ELR (cell line): ENCODE measurements around the gene FAT1.
A peak's percentile ranks its signal among the peaks of the same experiment; 100 is the strongest.

Experiments used
- DNase-seq: peaks from one replicate; pipeline ENCODE4 v3.0.0-alpha.2; 2015; ENCODE audit warnings: low read depth

Gene FAT1

DNA sequence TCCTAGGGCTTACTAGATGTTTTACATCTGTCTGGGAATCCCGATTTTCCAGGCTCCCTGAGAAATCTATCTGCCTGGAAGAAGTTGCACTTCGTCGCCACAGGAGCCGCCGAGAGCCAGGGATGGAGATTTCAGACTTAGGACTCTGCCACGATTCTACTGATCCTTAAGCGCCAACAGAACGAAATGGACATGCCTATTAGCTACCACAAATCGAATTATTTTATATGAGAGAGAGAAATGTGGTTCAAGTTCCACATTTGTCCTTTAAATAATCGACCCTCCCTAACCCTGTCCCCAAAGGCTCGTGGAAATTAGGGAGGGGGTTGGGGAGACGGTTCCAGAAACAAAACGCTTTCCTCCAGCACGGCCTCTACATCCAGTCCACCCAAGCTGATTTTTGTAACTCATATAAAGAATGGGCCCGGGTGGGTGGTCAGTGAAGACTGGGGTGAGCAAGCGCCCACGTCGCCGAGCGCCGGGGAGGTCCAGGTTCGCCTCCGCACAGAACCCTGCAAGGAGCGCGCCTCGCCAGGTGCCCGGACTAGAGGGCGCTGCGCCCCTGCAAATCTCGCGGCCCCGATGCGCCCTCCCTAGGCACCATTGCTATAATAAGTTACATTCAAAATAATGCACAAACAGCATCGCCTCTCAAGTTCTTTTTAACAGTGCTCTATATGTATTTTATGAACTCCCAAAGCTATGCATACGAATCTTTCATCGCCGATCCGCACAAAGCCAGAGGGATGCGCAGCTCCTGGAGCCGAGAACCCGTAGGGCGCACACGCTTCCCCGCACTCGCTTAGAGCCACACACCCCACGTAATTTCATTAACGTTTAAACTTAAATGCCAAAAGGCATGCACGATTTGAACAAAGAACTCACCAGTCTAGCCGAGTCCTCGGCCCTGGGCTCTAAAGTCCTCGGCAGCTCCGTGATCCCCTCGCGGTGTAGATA lies 2.1 kb upstream of the FAT1 start:
- peak; percentile 83 for DNase-seq

DNA sequence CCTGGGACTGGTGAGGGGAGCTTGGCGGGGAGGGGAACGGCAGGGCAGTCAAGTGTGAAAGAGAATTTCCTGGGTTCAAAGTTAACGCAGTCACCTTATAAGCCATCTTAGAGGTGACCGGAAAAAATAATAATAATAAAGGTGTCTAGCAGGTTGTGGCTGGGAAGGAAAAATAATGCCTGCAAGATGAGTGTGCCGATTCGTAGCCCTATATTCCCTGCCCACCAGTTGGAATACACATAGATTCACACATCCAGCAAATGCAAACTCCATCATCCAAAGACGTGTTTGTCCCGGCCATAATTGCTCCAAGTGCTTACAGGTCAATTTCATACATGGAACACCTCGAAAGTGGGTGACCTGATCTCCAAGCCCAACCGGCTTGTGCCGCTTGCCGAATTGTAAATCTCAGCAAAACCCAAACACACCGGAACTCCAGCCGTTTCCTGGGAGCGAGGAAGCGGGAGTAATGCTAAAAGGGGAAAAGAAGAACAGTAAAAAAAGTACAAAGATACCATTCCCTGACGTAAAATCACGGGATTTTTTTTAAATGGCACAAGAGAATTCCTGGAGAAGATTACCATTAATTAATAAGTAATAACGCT lies 1.3 kb upstream of the FAT1 start:
- peak; percentile 47 for DNase-seq

DNA sequence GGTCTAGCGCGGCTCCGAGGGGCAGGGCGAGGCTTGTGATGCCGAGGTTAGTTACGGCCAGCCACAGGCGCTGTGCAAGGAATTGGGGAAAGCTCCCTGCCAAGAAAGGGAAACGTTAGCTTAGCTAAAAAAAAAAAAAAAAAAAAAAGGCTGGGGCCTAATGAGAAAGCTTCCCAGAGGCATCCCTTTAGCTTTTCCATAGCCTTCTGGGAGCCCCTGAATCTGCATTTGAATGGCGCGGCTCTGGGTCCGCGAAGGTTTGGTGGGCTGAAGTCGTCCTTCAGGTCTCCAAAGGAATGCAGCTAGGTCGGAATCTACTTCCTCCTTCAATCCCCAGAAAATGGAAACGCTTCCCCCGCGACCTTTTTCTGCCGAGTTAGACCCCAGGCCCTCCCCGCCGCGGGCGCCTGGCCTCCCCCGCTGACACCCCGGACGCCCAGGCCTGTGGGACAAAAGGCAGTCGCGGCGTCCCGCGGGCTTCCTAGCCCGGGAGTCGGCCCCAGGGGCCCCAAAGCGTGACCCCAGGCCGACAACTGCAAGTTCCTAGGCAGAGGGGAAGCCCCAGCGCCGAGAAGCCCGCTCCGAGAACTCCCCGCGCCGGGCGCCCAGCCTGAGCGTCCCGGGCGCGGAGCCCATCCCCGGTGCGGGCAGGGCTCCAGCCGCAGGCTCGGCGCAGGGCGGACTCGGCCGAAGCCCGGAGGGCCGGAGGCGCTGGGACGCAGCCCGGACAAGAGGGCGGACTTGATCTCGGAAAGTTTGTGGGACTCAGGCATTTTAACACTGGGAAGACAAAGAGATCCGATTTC lies 605 bp upstream of the FAT1 start:
- peak; percentile 55 for DNase-seq

GRCh38 chr4:186722796-186723291 lies 812 bp downstream of the FAT1 start:
- no peak for DNase-seq

DNA sequence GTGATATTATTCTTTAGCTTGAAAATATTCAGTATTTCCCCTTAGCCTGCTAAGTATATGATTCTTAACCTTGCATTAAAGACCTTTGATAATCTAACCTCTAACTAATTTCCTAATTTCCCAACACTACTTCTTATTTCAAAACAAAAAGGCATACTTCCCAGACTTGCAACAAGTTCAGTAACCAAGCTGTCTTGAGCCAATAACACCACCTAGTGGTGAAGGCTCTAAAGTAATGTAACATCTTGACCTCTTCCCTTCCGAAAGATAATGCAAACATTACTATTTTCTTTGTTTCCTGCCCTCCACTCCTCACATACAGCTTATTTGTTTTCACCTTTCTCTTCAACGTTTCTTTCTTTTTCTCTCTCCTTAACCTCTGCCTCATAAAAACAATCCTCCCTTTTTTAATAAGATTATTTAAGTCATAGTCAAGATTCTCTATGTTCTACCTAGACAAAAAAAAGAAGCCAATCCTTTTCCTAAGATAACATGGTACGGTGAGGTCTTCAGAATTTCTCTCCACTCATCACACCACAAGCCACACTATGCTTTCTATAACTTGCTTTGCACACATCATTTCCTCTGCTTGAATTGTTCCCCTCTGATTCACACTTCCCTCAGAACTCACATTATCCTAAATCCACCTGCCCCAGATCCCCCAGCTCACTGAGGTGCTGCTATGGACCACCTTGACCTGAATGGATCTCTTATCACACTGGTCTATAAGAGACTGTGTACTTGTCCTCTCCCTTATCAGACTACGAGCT lies 3.5 kb downstream of the FAT1 start:
- DNase-seq, result peak; percentile 61

GRCh38 chr4:186717556-186717955 lies 6.1 kb downstream of the FAT1 start:
- DNase-seq, result no peak

DNA sequence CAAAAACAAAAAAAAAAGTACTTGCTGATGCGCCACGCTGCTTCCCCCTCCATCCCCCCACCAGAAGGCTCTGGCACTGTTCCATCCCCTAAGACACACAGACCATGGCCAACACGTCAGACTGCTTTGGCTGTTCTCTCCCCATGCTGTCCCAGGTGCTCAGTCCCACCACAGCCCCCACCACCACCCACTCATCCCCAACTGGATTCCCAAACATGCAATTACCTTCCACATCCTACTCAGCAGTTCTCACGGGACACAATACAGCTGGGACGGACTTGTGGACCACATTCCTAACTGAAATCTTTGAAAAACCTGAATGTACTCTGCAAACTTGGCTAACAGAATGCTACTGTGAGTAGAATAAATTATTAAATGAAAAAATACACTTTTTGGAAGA lies 8.6 kb downstream of the FAT1 start:
- no peak for DNase-seq

GRCh38 chr4:186714006-186714675 lies 9.5 kb downstream of the FAT1 start:
- no peak for DNase-seq

GRCh38 chr4:186712690-186713089 lies 11.0 kb downstream of the FAT1 start:
- peak; percentile 24 for DNase-seq

DNA sequence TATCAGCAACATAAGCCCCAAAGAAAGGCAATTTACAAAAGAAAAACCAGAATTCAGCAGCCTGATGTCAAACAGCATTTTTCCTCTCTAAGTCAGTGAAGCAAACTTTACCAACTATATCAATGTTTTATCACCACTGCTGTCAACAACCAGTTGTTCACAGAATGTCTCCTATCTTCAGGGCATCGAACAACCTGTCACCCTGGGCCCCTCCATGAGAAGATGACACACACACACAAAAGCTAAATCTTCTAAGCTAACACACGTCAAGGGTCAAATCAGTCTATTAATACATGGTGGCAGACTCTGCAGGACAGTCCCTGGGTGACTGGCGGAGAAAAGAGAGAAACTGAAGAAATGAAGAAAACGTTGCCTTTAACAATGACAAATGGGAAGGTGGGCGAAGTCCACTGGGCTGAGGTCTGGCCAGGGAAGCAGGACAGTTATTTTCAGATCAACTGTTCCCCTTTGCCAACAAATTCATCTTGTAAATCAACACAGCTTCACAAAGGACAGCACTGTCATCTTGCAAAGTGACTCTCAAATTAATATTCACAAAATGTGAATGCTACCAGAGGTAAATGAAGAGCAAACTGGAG lies 13.0 kb downstream of the FAT1 start:
- no peak for DNase-seq

DNA sequence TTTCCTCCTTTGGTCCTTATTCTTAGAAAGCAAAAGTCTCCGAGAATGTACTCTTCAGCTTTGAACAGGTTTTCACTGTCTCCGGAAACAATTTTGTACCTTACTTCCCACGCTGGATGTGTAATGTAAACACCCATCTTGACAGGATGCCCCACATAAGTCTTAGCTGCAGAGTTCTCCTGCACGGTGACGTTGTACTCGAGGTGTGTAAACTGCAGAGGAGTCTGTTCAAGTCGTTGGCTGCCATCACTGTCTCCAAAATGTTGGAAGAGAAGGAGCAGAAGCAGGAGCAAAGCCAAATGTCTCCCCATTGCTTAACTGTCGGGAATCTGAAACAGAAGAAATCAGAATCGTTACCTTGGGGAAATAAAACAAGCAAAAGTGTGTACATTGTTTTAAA lies 14.1 kb downstream of the FAT1 start:
- DNase-seq, result no peak

- no peak for DNase-seq
These were observed 15.1 kb downstream of the FAT1 start for GRCh38 chr4:186708554-186708953.

DNA sequence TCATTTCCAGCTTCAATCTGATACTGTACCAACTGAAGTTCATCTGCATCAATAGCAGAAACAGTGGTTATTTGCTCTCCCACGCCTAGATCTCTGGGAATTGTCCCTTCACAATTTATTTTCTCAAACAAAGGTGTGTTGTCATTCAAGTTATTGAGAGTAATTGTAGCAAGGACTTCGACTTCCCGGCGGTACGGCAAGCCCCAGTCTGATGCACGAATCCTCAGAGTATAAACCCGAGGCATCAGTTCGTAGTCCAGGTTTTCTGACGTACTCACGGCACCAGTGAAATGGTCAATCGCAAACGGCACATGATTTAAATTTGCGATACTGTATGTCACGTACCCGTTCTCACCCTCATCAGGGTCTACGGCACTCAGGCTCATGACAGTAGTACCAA lies 15.7 kb downstream of the FAT1 start:
- no peak for DNase-seq

DNA sequence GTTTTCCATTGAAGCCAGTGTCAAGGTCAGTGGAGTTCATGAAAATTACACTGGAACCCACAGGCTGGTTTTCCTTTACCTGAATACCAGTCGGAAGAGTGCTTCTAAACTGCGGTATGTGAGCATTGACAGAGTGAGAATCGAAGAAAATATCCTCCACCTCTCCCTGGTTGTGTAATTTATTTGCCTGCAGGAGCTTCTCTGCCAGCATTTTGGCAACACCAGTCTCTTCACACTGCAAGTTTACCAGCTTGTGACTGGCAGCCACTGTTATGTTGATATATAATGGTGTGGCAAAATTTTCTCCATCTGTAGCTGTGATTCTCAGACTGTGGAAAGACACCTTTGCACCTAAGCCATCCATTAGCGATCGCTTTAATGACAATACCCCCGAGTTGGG lies 16.1 kb downstream of the FAT1 start:
- DNase-seq, result no peak

DNA sequence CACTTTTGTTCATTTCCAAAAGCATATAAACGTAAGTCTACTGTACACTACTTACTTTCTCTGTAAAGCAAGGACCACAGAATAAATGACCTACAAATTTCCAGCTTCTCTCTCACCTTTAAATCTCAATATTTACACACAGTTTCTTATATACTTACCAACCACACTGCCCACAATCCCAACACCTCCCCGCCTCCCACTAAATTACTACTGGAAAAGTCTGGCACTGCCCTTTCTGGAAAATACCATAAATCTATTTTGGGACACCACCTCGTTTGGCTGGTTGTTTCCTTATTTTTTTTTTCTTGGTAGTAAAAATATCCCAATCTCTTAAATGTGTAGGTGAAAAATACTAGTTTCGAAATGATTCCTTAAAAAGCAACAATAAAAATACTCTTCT lies 19.6 kb downstream of the FAT1 start:
- DNase-seq, result no peak

DNA sequence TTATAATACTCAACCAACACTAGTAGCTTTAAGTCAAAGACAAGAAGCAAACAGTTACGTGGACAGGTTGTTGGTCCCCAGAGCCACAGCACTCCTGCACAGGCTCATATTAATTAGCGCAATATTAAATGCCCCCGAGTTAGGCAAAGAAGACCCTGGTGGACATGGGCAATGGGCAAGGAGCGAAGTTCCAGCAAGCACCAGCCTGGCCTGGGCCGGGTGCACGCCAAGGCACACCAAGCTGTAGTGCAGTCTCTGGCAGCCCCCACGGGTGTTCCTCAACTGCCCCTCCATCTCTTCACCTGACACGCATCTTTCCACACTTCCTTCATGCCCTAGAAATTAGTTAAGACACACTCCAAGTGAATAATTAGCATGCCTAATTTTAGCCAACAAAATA lies 20.1 kb downstream of the FAT1 start:
- DNase-seq, result no peak

- DNase-seq, result no peak
These were observed 20.7 kb downstream of the FAT1 start for GRCh38 chr4:186702940-186703339.

GRCh38 chr4:186702297-186702696 lies 21.4 kb downstream of the FAT1 start:
- DNase-seq, result no peak

- no peak for DNase-seq
These were observed 21.9 kb downstream of the FAT1 start for GRCh38 chr4:186701788-186702187.

- DNase-seq, result no peak
These were observed 22.4 kb downstream of the FAT1 start for GRCh38 chr4:186701273-186701672.

- DNase-seq, result no peak
These were observed 22.9 kb downstream of the FAT1 start for GRCh38 chr4:186700746-186701145.
